ENCODE measurements around the gene ELAVL4. TPM values are rescaled to one million over a fixed set of nuclear protein-coding genes. Genes with fewer than 3 reads are reported as not detected.

Gene ELAVL4
- total RNA-seq, 1 donor from 2014 or later, result 0.12 TPM

- DNase-seq, result no peak
- ATAC-seq, result no peak
- no peak overlapping the region for H3K4me3 ChIP-seq
Observed at GRCh38 chr1:50179639-50180038, 70.9 kb downstream of the ELAVL4 start.

GRCh38 chr1:50180367-50180766 lies 71.6 kb downstream of the ELAVL4 start:
- ATAC-seq, result no peak
- TF ChIP-seq CTCF (IDR thresholded peaks at IDR 0.05), result no peak
- no peaks in the 10 kb centered on the region for H3K9me3 ChIP-seq
- H3K4me1 ChIP-seq, result no peaks in the 10 kb centered on the region
- H3K27ac ChIP-seq, result no peak overlapping the region
- DNase-seq, result no peak
- H3K27me3 ChIP-seq, result no peaks in the 10 kb centered on the region
- H3K4me3 ChIP-seq, result no peak overlapping the region
- H3K36me3 ChIP-seq, result no peaks in the 10 kb centered on the region
- intact Hi-C loops (cut with DNase I), result no loop called here

More at GRCh38 chr1:50179639-50180038, 70.9 kb downstream of the ELAVL4 start:
- TF ChIP-seq CTCF (IDR thresholded peaks at IDR 0.05), result no peak
- H3K4me1 ChIP-seq, result no peaks in the 10 kb centered on the region
- no peaks in the 10 kb centered on the region for H3K27me3 ChIP-seq
- no peak overlapping the region for H3K27ac ChIP-seq
- intact Hi-C loops (cut with DNase I), result no loop called here
- H3K36me3 ChIP-seq, result no peaks in the 10 kb centered on the region
- H3K9me3 ChIP-seq, result no peaks in the 10 kb centered on the region

DNA sequence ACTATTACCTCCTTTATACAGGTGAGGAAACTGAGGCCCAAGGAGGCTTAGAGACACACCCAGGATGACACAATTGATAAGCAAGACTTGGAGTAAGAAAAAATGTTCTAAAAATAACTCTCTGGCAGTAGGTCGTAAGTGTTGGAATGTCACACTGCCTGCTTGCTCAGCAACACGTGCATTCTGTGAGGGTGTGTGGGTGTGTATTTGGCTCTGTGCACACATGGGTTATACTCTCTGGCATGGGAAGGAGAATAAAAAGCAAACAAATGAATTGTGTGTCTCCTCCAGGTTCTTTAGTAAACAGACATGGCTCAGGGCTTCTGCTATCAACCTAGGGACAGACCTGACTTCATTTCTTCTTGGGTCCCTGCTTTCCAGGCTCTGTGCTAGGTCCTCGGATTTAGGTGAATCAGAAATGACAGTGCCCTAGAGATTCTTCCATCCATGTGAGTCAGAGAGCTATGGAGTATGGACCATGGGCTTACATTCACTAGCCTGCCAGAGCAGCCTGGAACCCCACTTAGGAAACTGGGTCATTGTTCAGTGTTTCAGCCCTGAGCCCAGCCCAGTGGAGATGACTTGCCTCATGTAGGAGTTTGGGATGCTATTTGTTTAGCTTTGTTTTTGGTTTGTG lies 72.4 kb downstream of the ELAVL4 start:
- no peak overlapping the region for H3K27ac ChIP-seq
- intact Hi-C loops (cut with DNase I), result no loop called here
- ATAC-seq (peak; percentile 67), DNase-seq (no peak)
- no peaks in the 10 kb centered on the region for H3K4me1 ChIP-seq
- no peaks in the 10 kb centered on the region for H3K36me3 ChIP-seq
- H3K27me3 ChIP-seq, result no peaks in the 10 kb centered on the region
- H3K4me3 ChIP-seq, result no peak overlapping the region
- TF ChIP-seq CTCF (IDR thresholded peaks at IDR 0.05), result no peak
- no peaks in the 10 kb centered on the region for H3K9me3 ChIP-seq

GRCh38 chr1:50183378-50184133 lies 74.8 kb downstream of the ELAVL4 start:
- no peaks in the 10 kb centered on the region for H3K36me3 ChIP-seq
- H3K4me3 ChIP-seq, result no peak overlapping the region
- no peaks in the 10 kb centered on the region for H3K9me3 ChIP-seq
- H3K4me1 ChIP-seq, result no peaks in the 10 kb centered on the region
- intact Hi-C loops (cut with DNase I), result no loop called here
- no peak for ATAC-seq
- no peak for TF ChIP-seq CTCF (IDR thresholded peaks at IDR 0.05)
- H3K27ac ChIP-seq, result no peak overlapping the region
- no peak for DNase-seq
- no peaks in the 10 kb centered on the region for H3K27me3 ChIP-seq

GRCh38 chr1:50189369-50189768 lies 80.6 kb downstream of the ELAVL4 start:
- Histone ChIP-seq H3K4me3 (no peak overlapping the region), H3K36me3 (no peaks in the 10 kb centered on the region), H3K4me1 (no peaks in the 10 kb centered on the region), H3K27me3 (no peaks in the 10 kb centered on the region), H3K9me3 (no peaks in the 10 kb centered on the region), H3K27ac (no peak overlapping the region)
- intact Hi-C loops (cut with DNase I), result no loop called here
- DNase-seq (no peak), ATAC-seq (no peak)
- no peak for TF ChIP-seq CTCF (IDR thresholded peaks at IDR 0.05)
